IMR-90 (cell line): ENCODE data around the gene PPARG. TPM values are rescaled to one million over a fixed set of nuclear protein-coding genes. Genes with fewer than 3 reads are reported as not detected.
A peak's percentile ranks its signal among the peaks of the same experiment; 100 is the strongest.

Experiments
- ATAC-seq: fragments of 200-7000 bp; cut with Tn5 transposase; 2 replicates; pipeline ENCODE4 v1.9.1; 2020; ENCODE audit warnings: low read depth, mild to moderate bottlenecking, moderate library complexity
- BruUV-seq: library from RNA; stranded (reverse); fragments of 400-500 nt; replicated peaks from 2 replicates; lab custom pipeline; 2021; lab: Mats Ljungman, UMichigan
- CTCF ChIA-PET: fragments of 300-600 bp; formaldehyde crosslinking; extraction: SDS; loops from one replicate; lab custom pipeline; 2021; ENCODE audit warnings: antibody characterized with exemption; lab: Yijun Ruan, JAX
- POLR2A ChIA-PET: fragments of 300-600 bp; sonication (Branson Sonifier 250); formaldehyde crosslinking; loops from one replicate; lab custom pipeline; 2022; ENCODE audit warnings: antibody characterized with exemption; ENCODE audit not compliant: unreplicated experiment; lab: Charles Lee
- DNase-seq: peaks from one replicate; pipeline ENCODE4 v3.0.0; 2013
- H2AFZ ChIP-seq: replicated peaks from 2 replicates; pipeline ENCODE3; 2013; ENCODE audit warnings: low read length, mild to moderate bottlenecking; ENCODE audit not compliant: poor library complexity
- H2AK5ac ChIP-seq: 2 replicates; pipeline ENCODE4 v1.6.1; 2013; ENCODE audit warnings: low read depth, low read length, inconsistent platforms
- H2AK9ac ChIP-seq: replicated peaks from 2 replicates; pipeline ENCODE3; 2013; ENCODE audit warnings: mild to moderate bottlenecking, low read depth, low read length, moderate library complexity; ENCODE audit not compliant: poor library complexity
- H2BK120ac ChIP-seq: 2 replicates; pipeline ENCODE4 v1.6.1; 2013; ENCODE audit warnings: low read depth, low read length, inconsistent platforms
- H2BK15ac ChIP-seq: 3 replicates; pipeline ENCODE4 v1.6.1; 2013; ENCODE audit warnings: low read depth, low read length, inconsistent platforms
- H2BK20ac ChIP-seq: 2 replicates; pipeline ENCODE4 v1.6.1; 2013; ENCODE audit warnings: low read depth, mild to moderate bottlenecking, inconsistent platforms, low read length, moderate library complexity
- H2BK5ac ChIP-seq: 2 replicates; pipeline ENCODE4 v1.6.1; 2013; ENCODE audit warnings: mild to moderate bottlenecking, low read depth, low read length, inconsistent platforms; ENCODE audit not compliant: poor library complexity, severe bottlenecking
- H3K14ac ChIP-seq: replicated peaks from 2 replicates; pipeline ENCODE4 v1.6.1; 2013; ENCODE audit warnings: low read depth, low read length, inconsistent platforms
- H3K18ac ChIP-seq: 2 replicates; pipeline ENCODE4 v1.6.1; 2013; ENCODE audit warnings: low read depth, low read length, control low read depth
- H3K23ac ChIP-seq: 2 replicates; pipeline ENCODE4 v1.6.1; 2013; ENCODE audit warnings: low read depth, low read length, inconsistent platforms
- H3K27ac ChIP-seq: 2 replicates; pipeline ENCODE4 v1.5.1; 2013; ENCODE audit warnings: mild to moderate bottlenecking, control low read depth, low read length; ENCODE audit not compliant: insufficient read depth
- H3K27me3 ChIP-seq: 2 replicates; pipeline ENCODE4 v1.6.1; 2013; ENCODE audit warnings: low read length; ENCODE audit not compliant: control insufficient read depth, insufficient read depth
- H3K36me3 ChIP-seq: 2 replicates; pipeline ENCODE4 v1.6.1; 2013; ENCODE audit warnings: low read length, mixed read lengths; ENCODE audit not compliant: control insufficient read depth, insufficient read depth
- H3K4ac ChIP-seq: 2 replicates; pipeline ENCODE4 v1.6.1; 2013; ENCODE audit warnings: low read depth, low read length, inconsistent platforms
- H3K4me1 ChIP-seq: 2 replicates; pipeline ENCODE4 v1.6.1; 2013; ENCODE audit warnings: low read length, mixed read lengths; ENCODE audit not compliant: control insufficient read depth, insufficient read depth
- H3K4me2 ChIP-seq: 2 replicates; pipeline ENCODE4 v1.6.1; 2013; ENCODE audit warnings: low read depth, mild to moderate bottlenecking, control low read depth, low read length, moderate library complexity
- H3K4me3 ChIP-seq: 2 replicates; pipeline ENCODE4 v1.5.1; 2013; ENCODE audit warnings: low read depth, mild to moderate bottlenecking, control low read depth, low read length, moderate library complexity; ENCODE audit not compliant: insufficient read depth
- H3K56ac ChIP-seq: 2 replicates; pipeline ENCODE4 v1.6.1; 2013; ENCODE audit warnings: low read length, inconsistent platforms; ENCODE audit not compliant: insufficient read depth; ENCODE audit errors: extremely low read depth
- H3K79me1 ChIP-seq, 2 experiments: 2 replicates each; pipeline ENCODE4 v1.6.1; 2013; ENCODE audit warnings: low read length in 2 of 2, inconsistent platforms in 1 of 2, low read depth in 1 of 2
- H3K9ac ChIP-seq: 2 replicates; pipeline ENCODE4 v1.6.1; 2013; ENCODE audit warnings: low read depth, low read length, control low read depth
- H3K9me1 ChIP-seq: 2 replicates; pipeline ENCODE4 v1.6.1; 2013; ENCODE audit warnings: low read length, inconsistent platforms; ENCODE audit not compliant: insufficient read depth
- H3K9me3 ChIP-seq: 2 replicates; pipeline ENCODE4 v1.6.1; 2013; ENCODE audit warnings: low read length; ENCODE audit not compliant: control insufficient read depth, insufficient read depth
- H4K20me1 ChIP-seq: 2 replicates; pipeline ENCODE4 v1.6.1; 2013; ENCODE audit warnings: low read length, inconsistent platforms; ENCODE audit not compliant: insufficient read depth
- H4K5ac ChIP-seq: 2 replicates; pipeline ENCODE4 v1.6.1; 2013; ENCODE audit warnings: mild to moderate bottlenecking, low read depth, low read length, control low read depth
- H4K8ac ChIP-seq, 2 experiments: 2 replicates each; pipeline ENCODE4 v1.6.1; 2013; ENCODE audit warnings: low read depth in 2 of 2, low read length in 2 of 2, control low read depth in 1 of 2, inconsistent platforms in 1 of 2
- H4K91ac ChIP-seq: 2 replicates; pipeline ENCODE4 v1.6.1; 2013; ENCODE audit warnings: low read depth, low read length, inconsistent platforms; ENCODE audit not compliant: insufficient read depth
- BHLHE40 ChIP-seq: fragments of 150-350 bp; IDR thresholded peaks from 2 replicates; pipeline ENCODE4 v1.6.1; 2016; ENCODE audit warnings: mild to moderate bottlenecking, low read depth, low read length
- CEBPB ChIP-seq: IDR thresholded peaks from 2 replicates; pipeline ENCODE4 v1.6.1; 2012; ENCODE audit warnings: low read depth, low read length, improper control_type of control experiment
- CHD1 ChIP-seq: IDR thresholded peaks from 2 replicates; pipeline ENCODE4 v1.6.1; 2012; ENCODE audit warnings: low read depth, low read length, improper control_type of control experiment
- FOS ChIP-seq: fragments of 150-350 bp; IDR thresholded peaks from 2 replicates; pipeline ENCODE4 v1.6.1; 2016; ENCODE audit warnings: low read depth, low read length
- MAZ ChIP-seq: IDR thresholded peaks from 2 replicates; pipeline ENCODE4 v1.6.1; 2012; ENCODE audit warnings: low read depth, mild to moderate bottlenecking, low read length, improper control_type of control experiment, moderate library complexity, borderline replicate concordance
- MXI1 ChIP-seq: IDR thresholded peaks from 2 replicates; pipeline ENCODE4 v1.6.1; 2012; ENCODE audit warnings: low read depth, mild to moderate bottlenecking, low read length, moderate library complexity, borderline replicate concordance
- NFE2L2 ChIP-seq: fragments of 150-350 bp; IDR thresholded peaks from 2 replicates; pipeline ENCODE4 v1.6.1; 2016; ENCODE audit warnings: low read depth, mild to moderate bottlenecking, low read length
- POLR2A ChIP-seq: IDR thresholded peaks from 2 replicates; pipeline ENCODE4 v1.6.1; 2012; ENCODE audit warnings: mild to moderate bottlenecking, low read depth, low read length
- RAD21 ChIP-seq: IDR thresholded peaks from 2 replicates; pipeline ENCODE4 v1.6.1; 2012; ENCODE audit warnings: low read length, improper control_type of control experiment
- RCOR1 ChIP-seq: IDR thresholded peaks from 2 replicates; pipeline ENCODE4 v1.6.1; 2012; ENCODE audit warnings: mild to moderate bottlenecking, low read length, improper control_type of control experiment; ENCODE audit not compliant: insufficient replicate concordance
- RFX5 ChIP-seq: IDR thresholded peaks from 2 replicates; pipeline ENCODE4 v1.8.0; 2012; ENCODE audit warnings: low read depth, mild to moderate bottlenecking, low read length, moderate library complexity
- SMC3 ChIP-seq: fragments of 150-350 bp; IDR thresholded peaks from 2 replicates; pipeline ENCODE4 v1.6.1; 2016; ENCODE audit warnings: low read depth, mild to moderate bottlenecking, antibody characterized with exemption, low read length, moderate library complexity
- WGBS, 2 experiments: methylation state at CpG; one replicate each; pipeline versions ENCODE4 v1.1.5 to v1.1.7; 2013; ENCODE audit warnings: missing lambda C conversion rate in 2 of 2; ENCODE audit not compliant: insufficient read length in 1 of 2; ENCODE audit errors: extremely low coverage in 2 of 2; 5-methylcytosine and 5-hydroxymethylcytosine counted together
- dilution Hi-C: fragments of 300-500 bp; cut with HindIII; formaldehyde crosslinking; loops from one replicate; pipeline ENCODE4 v1.14.3; 2018; ENCODE audit warnings: low sequenced_read_pairs; ENCODE audit not compliant: unreplicated experiment
- in situ Hi-C: fragments of 300-500 bp; cut with MboI; formaldehyde crosslinking; loops from 3 replicates; pipeline ENCODE4 v1.14.3; 2019; ENCODE audit warnings: low sequenced_read_pairs, inconsistent platforms, mixed read lengths
- intact Hi-C: fragments of 100-400 bp; cut with micrococcal nuclease; formaldehyde crosslinking; loops from 2 replicates; pipeline ENCODE4 v1.10.0; 2022
- polyA plus RNA-seq, 3 experiments: library from polyadenylated mRNA; depleted of rRNA; stranded (reverse); fragments of >200 nt; gene quantifications; 2 replicates each; pipeline ENCODE4 v1.2.3, GENCODE V29; 2012; ENCODE audit warnings: low replicate concordance in 1 of 3
- total RNA-seq: library from RNA; depleted of rRNA; stranded (reverse); fragments of >200 nt; gene quantifications from 2 replicates; pipeline ENCODE4 v1.2.3, GENCODE V29; 2012
- TF ChIP-seq, protein P1 (sequence below): fragments of 150-350 bp; IDR thresholded peaks from 2 replicates; pipeline ENCODE4 v1.6.1; 2017; ENCODE audit warnings: mild to moderate bottlenecking, antibody characterized with exemption, low read length, low read depth
- TF ChIP-seq, protein P2 (sequence below): fragments of 150-350 bp; IDR thresholded peaks from 2 replicates; pipeline ENCODE4 v1.6.1; 2016; ENCODE audit warnings: low read depth, mild to moderate bottlenecking, low read length, moderate library complexity, borderline replicate concordance
- TF ChIP-seq, protein P3 (sequence below): conservative IDR thresholded peaks from 2 replicates; pipeline ENCODE4 v1.5.1; 2012; ENCODE audit warnings: mild to moderate bottlenecking, low read depth, low read length, improper control_type of control experiment

Gene PPARG
- total and polyA plus RNA-seq, 2 of the 4 experiments (the other 2 are of a cell fraction): 11.2 to 23.8 TPM

DNA sequence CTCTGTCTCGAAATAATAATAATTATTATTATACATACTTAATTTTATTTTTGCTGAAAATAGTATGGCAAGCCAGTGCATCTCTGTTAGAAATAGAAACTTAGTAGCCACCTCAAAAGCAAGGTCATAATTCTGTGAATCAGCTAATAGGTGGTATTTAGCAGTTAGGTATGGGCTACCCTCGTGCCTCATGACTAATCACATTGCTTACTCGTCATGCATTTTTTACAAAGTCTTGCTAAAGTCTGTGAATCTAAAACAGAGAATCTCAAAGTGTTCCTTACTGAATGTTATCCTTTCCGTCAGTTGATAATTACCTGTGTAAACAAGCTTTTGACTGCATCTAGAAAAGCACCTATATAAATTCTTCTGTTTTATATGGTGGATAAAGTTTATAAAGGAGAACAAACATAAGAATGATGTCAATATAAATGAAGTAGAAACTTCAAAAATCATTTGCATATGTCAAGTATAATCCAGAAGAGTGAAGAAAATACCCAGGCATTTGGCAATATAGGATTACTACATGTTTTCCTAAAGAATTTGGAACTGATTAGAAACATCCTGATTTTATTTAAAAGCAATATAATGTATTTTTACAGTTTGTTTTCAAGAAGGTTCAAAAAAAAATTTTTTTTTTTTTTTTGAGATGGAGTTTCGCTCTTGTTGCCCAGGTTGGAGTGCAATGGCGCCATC, 6.2 kb downstream of the PPARG start:
- Histone ChIP-seq H3K27me3 (no peaks in the 10 kb centered on the region), H3K27ac (peak overlapping the region; percentile 53; the same call in 1 of the 2 replicates), H3K14ac (no peak overlapping the region), H4K91ac (no peak overlapping the region), H3K9me1 (0 out of 2 replicates have a peak, but pooled peaks cover 2% of the 10 kb centered on the region), H2AK9ac (no peak overlapping the region), H4K5ac (no peak overlapping the region), H3K4ac (no peak overlapping the region), H3K79me1 (peaks cover 17 to 38% of the 10 kb centered on the region in 2 experiments), H3K4me3 (no peak overlapping the region), H3K56ac (no peak overlapping the region), H2AFZ (no peak overlapping the region), H3K18ac (no peak overlapping the region), H3K23ac (no peak overlapping the region), H2BK15ac (no peak overlapping the region), H3K4me1 (peaks cover 6% of the 10 kb centered on the region), H2BK120ac (no peak overlapping the region), H3K9ac (no peak overlapping the region), H2BK20ac (no peak overlapping the region), H3K36me3 (no peaks in the 10 kb centered on the region), H4K8ac (no peak overlapping the region), H3K4me2 (peak overlapping the region; percentile 0; the same call in 1 of the 2 replicates), H3K9me3 (no peaks in the 10 kb centered on the region), H2AK5ac (no peak overlapping the region), H4K20me1 (no peaks in the 10 kb centered on the region; the same call in 1 of the 2 replicates), H2BK5ac (peak overlapping the region; percentile 58)
- BruUV-seq: no TSS peak
- no CpG with 5 or more reads among the region's 6 CpGs for WGBS, 2 experiments
- in situ Hi-C loops: no loop called here
- DNase-seq (peak; percentile 93), ATAC-seq (peak; percentile 90)
- dilution Hi-C loops: no loop called here
- intact Hi-C loops: no loop called here
- ChIA-PET POLR2A (no interaction called here), CTCF (no interaction called here)
- TF ChIP-seq BHLHE40 (peak; percentile 89), RFX5 (no peak), RCOR1 (no peak), CEBPB (peak; percentile 81), SMC3 (no peak), FOS (peak; percentile 72), CHD1 (no peak), NFE2L2 (peak; percentile 52; the same call in 1 of the 2 replicates), RAD21 (0 out of 2 replicates have a peak, but pooled peaks have one; percentile 4), POLR2A (no peak), MAZ (no peak), MXI1 (no peak)
- TF ChIP-seq, protein P1, sequence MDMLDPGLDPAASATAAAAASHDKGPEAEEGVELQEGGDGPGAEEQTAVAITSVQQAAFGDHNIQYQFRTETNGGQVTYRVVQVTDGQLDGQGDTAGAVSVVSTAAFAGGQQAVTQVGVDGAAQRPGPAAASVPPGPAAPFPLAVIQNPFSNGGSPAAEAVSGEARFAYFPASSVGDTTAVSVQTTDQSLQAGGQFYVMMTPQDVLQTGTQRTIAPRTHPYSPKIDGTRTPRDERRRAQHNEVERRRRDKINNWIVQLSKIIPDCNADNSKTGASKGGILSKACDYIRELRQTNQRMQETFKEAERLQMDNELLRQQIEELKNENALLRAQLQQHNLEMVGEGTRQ: peak; percentile 55
- TF ChIP-seq, protein P2, sequence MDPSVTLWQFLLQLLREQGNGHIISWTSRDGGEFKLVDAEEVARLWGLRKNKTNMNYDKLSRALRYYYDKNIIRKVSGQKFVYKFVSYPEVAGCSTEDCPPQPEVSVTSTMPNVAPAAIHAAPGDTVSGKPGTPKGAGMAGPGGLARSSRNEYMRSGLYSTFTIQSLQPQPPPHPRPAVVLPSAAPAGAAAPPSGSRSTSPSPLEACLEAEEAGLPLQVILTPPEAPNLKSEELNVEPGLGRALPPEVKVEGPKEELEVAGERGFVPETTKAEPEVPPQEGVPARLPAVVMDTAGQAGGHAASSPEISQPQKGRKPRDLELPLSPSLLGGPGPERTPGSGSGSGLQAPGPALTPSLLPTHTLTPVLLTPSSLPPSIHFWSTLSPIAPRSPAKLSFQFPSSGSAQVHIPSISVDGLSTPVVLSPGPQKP: no peak
- TF ChIP-seq, protein P3, sequence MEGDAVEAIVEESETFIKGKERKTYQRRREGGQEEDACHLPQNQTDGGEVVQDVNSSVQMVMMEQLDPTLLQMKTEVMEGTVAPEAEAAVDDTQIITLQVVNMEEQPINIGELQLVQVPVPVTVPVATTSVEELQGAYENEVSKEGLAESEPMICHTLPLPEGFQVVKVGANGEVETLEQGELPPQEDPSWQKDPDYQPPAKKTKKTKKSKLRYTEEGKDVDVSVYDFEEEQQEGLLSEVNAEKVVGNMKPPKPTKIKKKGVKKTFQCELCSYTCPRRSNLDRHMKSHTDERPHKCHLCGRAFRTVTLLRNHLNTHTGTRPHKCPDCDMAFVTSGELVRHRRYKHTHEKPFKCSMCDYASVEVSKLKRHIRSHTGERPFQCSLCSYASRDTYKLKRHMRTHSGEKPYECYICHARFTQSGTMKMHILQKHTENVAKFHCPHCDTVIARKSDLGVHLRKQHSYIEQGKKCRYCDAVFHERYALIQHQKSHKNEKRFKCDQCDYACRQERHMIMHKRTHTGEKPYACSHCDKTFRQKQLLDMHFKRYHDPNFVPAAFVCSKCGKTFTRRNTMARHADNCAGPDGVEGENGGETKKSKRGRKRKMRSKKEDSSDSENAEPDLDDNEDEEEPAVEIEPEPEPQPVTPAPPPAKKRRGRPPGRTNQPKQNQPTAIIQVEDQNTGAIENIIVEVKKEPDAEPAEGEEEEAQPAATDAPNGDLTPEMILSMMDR: no peak
